CD4-positive, alpha-beta T cell (primary cell): ENCODE measurements around the gene WAC. TPM values are rescaled to one million over a fixed set of nuclear protein-coding genes. Genes with fewer than 3 reads are reported as not detected.

Experiments used
- ATAC-seq: fragments of 200-7000 bp; cut with Tn5 transposase; one replicate; pipeline ENCODE4 v1.10.0; 2022; ENCODE audit warnings: mild to moderate bottlenecking; ENCODE audit not compliant: poor library complexity
- CTCF ChIA-PET: fragments of 350-600 bp; sonication (Branson Sonifier 250); formaldehyde crosslinking; loops from one replicate; lab custom pipeline; 2021; ENCODE audit warnings: antibody characterized with exemption, inconsistent platforms; lab: Charles Lee
- POLR2A ChIA-PET: fragments of 350-600 bp; sonication (Branson Sonifier 250); formaldehyde crosslinking; loops from one replicate; lab custom pipeline; 2021; ENCODE audit warnings: antibody characterized with exemption, inconsistent platforms; lab: Charles Lee
- DNase-seq, 14 experiments: peaks; one replicate each; pipeline ENCODE4 v3.0.0-alpha.2; 2013 to 2020; ENCODE audit warnings: mixed read lengths in 2 of 14
- H3K27ac ChIP-seq, 2 donors: one replicate each; pipeline versions ENCODE4 v1.5.1 to v1.7.0; 2013; ENCODE audit warnings: low read length in 2 of 2, low read depth in 1 of 2, mild to moderate bottlenecking in 1 of 2
- H3K27me3 ChIP-seq, 2 experiments: 1 replicate in 1 of 2; 2 replicates in 1 of 2; pipeline versions ENCODE4 v1.6.1 to v1.7.0; 2013; ENCODE audit warnings: low read length in 2 of 2, control low read depth in 1 of 2, mild to moderate bottlenecking in 1 of 2, moderate library complexity in 1 of 2; ENCODE audit not compliant: insufficient read depth in 2 of 2, control insufficient read depth in 1 of 2
- H3K36me3 ChIP-seq: one replicate; pipeline ENCODE4 v1.6.1; 2013; ENCODE audit warnings: low read length, control low read depth; ENCODE audit not compliant: insufficient read depth
- H3K4me1 ChIP-seq: one replicate; pipeline ENCODE4 v1.6.1; 2013; ENCODE audit warnings: low read length, control low read depth; ENCODE audit not compliant: insufficient read depth
- H3K4me3 ChIP-seq: one replicate; pipeline ENCODE4 v1.5.1; 2013; ENCODE audit warnings: mild to moderate bottlenecking, low read length, moderate library complexity
- H3K9me3 ChIP-seq, 2 experiments: 1 replicate in 1 of 2; 2 replicates in 1 of 2; pipeline versions ENCODE4 v1.6.1 to v1.7.0; 2013; ENCODE audit warnings: low read length in 2 of 2, mild to moderate bottlenecking in 2 of 2, control low read depth in 1 of 2, moderate library complexity in 1 of 2; ENCODE audit not compliant: control insufficient read depth in 1 of 2, insufficient read depth in 1 of 2
- H3K27ac Mint-ChIP-seq: one replicate; pipeline ENCODE4 v1.8.0; 2020; ENCODE audit warnings: mixed read lengths
- H3K27me3 Mint-ChIP-seq: one replicate; pipeline ENCODE4 v1.8.0; 2021; ENCODE audit warnings: mixed read lengths
- H3K36me3 Mint-ChIP-seq: one replicate; pipeline ENCODE4 v1.8.0; 2021; ENCODE audit warnings: low read depth, mixed read lengths
- H3K4me1 Mint-ChIP-seq: one replicate; pipeline ENCODE4 v1.8.0; 2021; ENCODE audit warnings: low read depth, mixed read lengths
- H3K4me3 Mint-ChIP-seq: one replicate; pipeline ENCODE4 v1.8.0; 2020; ENCODE audit warnings: mild to moderate bottlenecking, mixed read lengths
- H3K9me3 Mint-ChIP-seq: one replicate; pipeline ENCODE4 v1.8.0; 2020; ENCODE audit warnings: mixed read lengths
- intact Hi-C, 2 experiments: fragments of 100-400 bp; cut with DNase I in 1 of 2; cut with micrococcal nuclease in 1 of 2; formaldehyde crosslinking; loops; one replicate each; pipeline versions ENCODE4 v1.15.1 to v1.9.0; 2023 to 2025; cut with DNase I, micrococcal nuclease
- total RNA-seq, 174 experiments: library from RNA in 2 of 174; stranded (reverse) in 2 of 174; gene quantifications; one replicate each; pipeline ENCODE4 v1.2.3 and lab custom pipeline; 2021 to 2026
- TF ChIP-seq, protein P1 (sequence below): fragments of 200-600 bp; IDR thresholded peaks from one replicate; pipeline ENCODE4 v1.8.0; 2022; ENCODE audit warnings: antibody characterized with exemption, mild to moderate bottlenecking

Gene WAC
- total RNA-seq, 2 experiments from 2014 or later = 169 to 177 TPM

DNA sequence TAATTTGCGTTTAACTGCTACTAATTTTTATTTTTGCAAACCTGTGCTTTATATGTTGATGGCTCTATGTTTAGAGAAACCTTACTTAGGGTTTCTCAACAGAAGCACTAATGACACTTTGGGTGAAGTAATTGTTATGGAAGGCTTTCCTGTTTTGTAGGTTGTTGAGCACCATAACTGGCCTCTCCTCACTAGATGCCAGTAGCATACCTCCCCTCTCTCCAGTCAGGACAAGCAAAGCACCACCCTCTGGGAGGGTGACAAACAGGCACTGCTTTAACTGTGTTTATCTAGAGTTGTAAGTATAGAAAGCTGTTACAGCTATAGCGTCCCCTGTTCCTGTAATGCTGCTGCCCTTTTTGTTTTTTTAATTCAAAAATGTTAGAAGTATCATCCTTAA, 60.9 kb downstream of the WAC start:
- Histone ChIP-seq H3K4me3 (no peak overlapping the region), H3K27me3 (no peaks in the 10 kb centered on the region), H3K27ac (no peak overlapping the region), H3K4me1 (peaks cover 14% of the 10 kb centered on the region), H3K36me3 (peaks cover 74% of the 10 kb centered on the region), H3K9me3 (no peaks in the 10 kb centered on the region)
- TF ChIP-seq, protein P1, sequence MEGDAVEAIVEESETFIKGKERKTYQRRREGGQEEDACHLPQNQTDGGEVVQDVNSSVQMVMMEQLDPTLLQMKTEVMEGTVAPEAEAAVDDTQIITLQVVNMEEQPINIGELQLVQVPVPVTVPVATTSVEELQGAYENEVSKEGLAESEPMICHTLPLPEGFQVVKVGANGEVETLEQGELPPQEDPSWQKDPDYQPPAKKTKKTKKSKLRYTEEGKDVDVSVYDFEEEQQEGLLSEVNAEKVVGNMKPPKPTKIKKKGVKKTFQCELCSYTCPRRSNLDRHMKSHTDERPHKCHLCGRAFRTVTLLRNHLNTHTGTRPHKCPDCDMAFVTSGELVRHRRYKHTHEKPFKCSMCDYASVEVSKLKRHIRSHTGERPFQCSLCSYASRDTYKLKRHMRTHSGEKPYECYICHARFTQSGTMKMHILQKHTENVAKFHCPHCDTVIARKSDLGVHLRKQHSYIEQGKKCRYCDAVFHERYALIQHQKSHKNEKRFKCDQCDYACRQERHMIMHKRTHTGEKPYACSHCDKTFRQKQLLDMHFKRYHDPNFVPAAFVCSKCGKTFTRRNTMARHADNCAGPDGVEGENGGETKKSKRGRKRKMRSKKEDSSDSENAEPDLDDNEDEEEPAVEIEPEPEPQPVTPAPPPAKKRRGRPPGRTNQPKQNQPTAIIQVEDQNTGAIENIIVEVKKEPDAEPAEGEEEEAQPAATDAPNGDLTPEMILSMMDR = no peak
- H3K27me3 Mint-ChIP-seq = no peaks in the 10 kb centered on the region
- peak overlapping the region; percentile 53 for H3K27ac Mint-ChIP-seq
- intact Hi-C loops = loop anchor here (5.0 to 10.0 kb wide), 3 partner anchors 47 to 159 kb away; partner anchors contain the start of gene WAC (in 1 of the 2)
- DNase-seq = no peak
- POLR2A ChIA-PET = interaction anchor here (2.1 kb wide), 1 partner anchor 61 kb away, joined by 12 read pairs; the partner anchor contains the start of gene WAC
- peaks cover 69% of the 10 kb centered on the region for H3K4me1 Mint-ChIP-seq
- peaks cover 85% of the 10 kb centered on the region for H3K36me3 Mint-ChIP-seq
- ATAC-seq = peak; percentile 35
- peak overlapping the region; percentile 28 for H3K4me3 Mint-ChIP-seq
- CTCF ChIA-PET = no interaction called here
- no peaks in the 10 kb centered on the region for H3K9me3 Mint-ChIP-seq

DNA sequence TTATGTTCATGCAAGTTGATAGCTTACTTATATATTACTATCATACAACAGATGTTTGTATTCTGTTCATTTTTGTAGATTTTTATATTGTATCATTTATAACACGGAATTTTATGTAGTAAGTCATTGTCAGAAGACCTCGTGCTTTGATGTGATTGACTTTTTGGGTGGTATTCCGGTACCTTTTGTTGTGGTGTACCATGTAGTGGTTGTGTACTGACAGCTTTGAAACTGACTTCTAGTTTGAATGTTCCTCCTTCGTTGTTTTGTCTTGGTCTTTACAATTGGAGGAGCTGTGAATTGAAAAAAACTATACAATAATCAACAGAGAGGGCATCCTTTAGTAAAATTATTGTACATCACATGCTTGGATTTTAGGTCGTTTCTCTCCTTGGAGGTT, 61.5 kb downstream of the WAC start:
- peak overlapping the region; percentile 51 for H3K4me3 Mint-ChIP-seq
- peak overlapping the region; percentile 53 for H3K27ac Mint-ChIP-seq
- peaks cover 86% of the 10 kb centered on the region for H3K36me3 Mint-ChIP-seq
- H3K9me3 ChIP-seq = no peaks in the 10 kb centered on the region
- H3K4me1 ChIP-seq = peaks cover 14% of the 10 kb centered on the region
- H3K4me3 ChIP-seq = no peak overlapping the region
- TF ChIP-seq, protein P1 = no peak
- intact Hi-C loops = loop anchor here (5.0 to 10.0 kb wide), 3 partner anchors 47 to 160 kb away; partner anchors contain the start of gene WAC (in 1 of the 2)
- DNase-seq (peak in 5 of 14 experiments; percentile 11 to 74 (median 68)), ATAC-seq (peak; percentile 87)
- H3K36me3 ChIP-seq = peaks cover 69% of the 10 kb centered on the region
- ChIA-PET POLR2A (interaction anchor here (2.1 kb wide), 1 partner anchor 62 kb away, joined by 12 read pairs; the partner anchor contains the start of gene WAC), CTCF (no interaction called here)
- peaks cover 69% of the 10 kb centered on the region for H3K4me1 Mint-ChIP-seq
- H3K27me3 Mint-ChIP-seq = no peaks in the 10 kb centered on the region
- no peaks in the 10 kb centered on the region for H3K9me3 Mint-ChIP-seq
- H3K27me3 ChIP-seq = no peaks in the 10 kb centered on the region
- no peak overlapping the region for H3K27ac ChIP-seq

DNA sequence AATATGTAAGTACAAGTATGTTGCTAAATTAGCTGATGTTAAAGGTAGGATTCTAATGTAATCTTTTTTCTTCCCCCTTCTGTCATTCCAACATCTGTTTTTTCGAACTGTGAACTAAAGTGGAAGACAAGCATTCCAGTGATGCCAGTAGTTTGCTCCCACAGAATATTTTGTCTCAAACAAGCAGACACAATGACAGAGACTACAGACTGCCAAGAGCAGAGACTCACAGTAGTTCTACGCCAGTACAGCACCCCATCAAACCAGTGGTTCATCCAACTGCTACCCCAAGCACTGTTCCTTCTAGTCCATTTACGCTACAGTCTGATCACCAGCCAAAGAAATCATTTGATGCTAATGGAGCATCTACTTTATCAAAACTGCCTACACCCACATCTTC, 62.7 kb downstream of the WAC start:
- Histone ChIP-seq H3K4me3 (no peak overlapping the region), H3K4me1 (peaks cover 14% of the 10 kb centered on the region), H3K27me3 (no peaks in the 10 kb centered on the region), H3K9me3 (no peaks in the 10 kb centered on the region), H3K36me3 (peaks cover 62% of the 10 kb centered on the region), H3K27ac (no peak overlapping the region)
- Mint-ChIP-seq H3K4me1 (peaks cover 80% of the 10 kb centered on the region), H3K36me3 (peaks cover 86% of the 10 kb centered on the region), H3K27ac (no peak overlapping the region), H3K27me3 (no peaks in the 10 kb centered on the region), H3K9me3 (no peaks in the 10 kb centered on the region), H3K4me3 (no peak overlapping the region)
- CTCF ChIA-PET = no interaction called here
- DNase-seq = no peak
- intact Hi-C loops = loop anchor here in 1 of 2 experiments (10.0 kb wide), 2 partner anchors 61 to 161 kb away; partner anchors contain the start of gene WAC
- no peak for ATAC-seq
- POLR2A ChIA-PET = no interaction called here
- TF ChIP-seq, protein P1 = no peak
